Measurements from ENCODE around the gene HEATR5B. TPM values are rescaled to one million over a fixed set of nuclear protein-coding genes. Genes with fewer than 3 reads are reported as not detected.
"Not testable (repeated sequence)": the region's sequence is repeated elsewhere in the genome, so short reads cannot be mapped to it uniquely, and the experiment has no call there.

HEATR5B gene
- total RNA-seq, 1 donor from 2014 or later: 20.0 TPM

- Histone ChIP-seq H3K9me3 (replicated peaks) (no peaks in the 10 kb centered on the region), H3K4me1 (peaks cover 46% of the 10 kb centered on the region), H3K36me3 (peaks cover 89% of the 10 kb centered on the region), H3K27ac (replicated peaks) (peak overlapping the region; percentile 89), H3K4me3 (no peak overlapping the region), H3K27me3 (ENCODE audit: low read depth) (no peaks in the 10 kb centered on the region)
- TF ChIP-seq CTCF (IDR thresholded peaks at IDR 0.05; ENCODE audit: borderline replicate concordance): peak; percentile 48
- intact Hi-C loops (cut with micrococcal nuclease): no loop called here
- DNase-seq: no peak
Measured at GRCh38 chr2:37005118-37005868, 78.9 kb downstream of the HEATR5B start.

- intact Hi-C loops (cut with micrococcal nuclease): no loop called here
- no peak for DNase-seq
- Histone ChIP-seq H3K9me3 (replicated peaks) (no peaks in the 10 kb centered on the region), H3K27me3 (ENCODE audit: low read depth) (no peaks in the 10 kb centered on the region), H3K4me1 (peaks cover 27% of the 10 kb centered on the region), H3K4me3 (no peak overlapping the region), H3K27ac (replicated peaks) (no peak overlapping the region), H3K36me3 (peaks cover 98% of the 10 kb centered on the region)
- no peak for TF ChIP-seq CTCF (IDR thresholded peaks at IDR 0.05; ENCODE audit: borderline replicate concordance)
Measured at GRCh38 chr2:37000988-37001556, 83.1 kb downstream of the HEATR5B start.

GRCh38 chr2:37000318-37000717 lies 83.9 kb downstream of the HEATR5B start:
- intact Hi-C loops (cut with micrococcal nuclease): no loop called here

DNA sequence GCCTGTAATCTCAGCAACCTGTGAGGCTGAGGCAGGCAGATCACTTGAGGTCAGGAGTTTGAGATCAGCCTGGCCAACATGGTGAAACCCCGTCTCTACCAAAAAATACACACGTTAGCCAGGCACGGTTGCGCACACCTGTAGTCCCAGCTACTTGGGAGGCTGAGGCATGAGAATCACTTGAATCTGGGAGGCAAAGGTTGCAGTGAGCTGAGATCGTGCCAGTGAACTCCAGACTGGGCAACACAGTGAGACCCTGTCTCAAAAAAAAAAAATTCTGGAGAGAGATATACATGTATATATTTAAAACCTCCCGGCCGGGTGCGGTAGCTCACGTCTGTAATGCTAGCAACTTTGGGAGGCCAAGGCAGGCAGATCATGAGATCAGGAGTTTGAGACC lies 84.8 kb downstream of the HEATR5B start:
- H3K27ac ChIP-seq (replicated peaks); H3K4me3 ChIP-seq; H3K27me3 ChIP-seq (ENCODE audit: low read depth); intact Hi-C loops (cut with micrococcal nuclease); DNase-seq; H3K9me3 ChIP-seq (replicated peaks): not testable (repeated sequence)
- H3K36me3 ChIP-seq: peaks cover 92% of the 10 kb centered on the region
- peaks cover 12% of the 10 kb centered on the region for H3K4me1 ChIP-seq

More at GRCh38 chr2:37000318-37000717, 83.9 kb downstream of the HEATR5B start:
- Histone ChIP-seq H3K9me3 (replicated peaks) (no peaks in the 10 kb centered on the region), H3K27me3 (ENCODE audit: low read depth) (no peaks in the 10 kb centered on the region), H3K4me1 (peaks cover 19% of the 10 kb centered on the region), H3K36me3 (peaks cover 96% of the 10 kb centered on the region), H3K27ac (replicated peaks) (no peak overlapping the region), H3K4me3 (no peak overlapping the region)
- no peak for DNase-seq
- no peak for TF ChIP-seq CTCF (IDR thresholded peaks at IDR 0.05; ENCODE audit: borderline replicate concordance)

- intact Hi-C loops (cut with micrococcal nuclease): no loop called here
- TF ChIP-seq CTCF (IDR thresholded peaks at IDR 0.05; ENCODE audit: borderline replicate concordance): no peak
- no peaks in the 10 kb centered on the region for H3K9me3 ChIP-seq (replicated peaks)
- no peaks in the 10 kb centered on the region for H3K4me1 ChIP-seq
- no peak overlapping the region for H3K27ac ChIP-seq (replicated peaks)
- peaks cover 89% of the 10 kb centered on the region for H3K36me3 ChIP-seq
- no peak for DNase-seq
- no peaks in the 10 kb centered on the region for H3K27me3 ChIP-seq (ENCODE audit: low read depth)
- H3K4me3 ChIP-seq: no peak overlapping the region
Measured at GRCh38 chr2:36993841-36994620, 90.1 kb downstream of the HEATR5B start.
